ENCODE results near the gene FHIT. TPM values are rescaled to one million over a fixed set of nuclear protein-coding genes. Genes with fewer than 3 reads are reported as not detected.

Gene FHIT
- total RNA-seq, 1 experiment from 2014 or later: 9.8 TPM

DNA sequence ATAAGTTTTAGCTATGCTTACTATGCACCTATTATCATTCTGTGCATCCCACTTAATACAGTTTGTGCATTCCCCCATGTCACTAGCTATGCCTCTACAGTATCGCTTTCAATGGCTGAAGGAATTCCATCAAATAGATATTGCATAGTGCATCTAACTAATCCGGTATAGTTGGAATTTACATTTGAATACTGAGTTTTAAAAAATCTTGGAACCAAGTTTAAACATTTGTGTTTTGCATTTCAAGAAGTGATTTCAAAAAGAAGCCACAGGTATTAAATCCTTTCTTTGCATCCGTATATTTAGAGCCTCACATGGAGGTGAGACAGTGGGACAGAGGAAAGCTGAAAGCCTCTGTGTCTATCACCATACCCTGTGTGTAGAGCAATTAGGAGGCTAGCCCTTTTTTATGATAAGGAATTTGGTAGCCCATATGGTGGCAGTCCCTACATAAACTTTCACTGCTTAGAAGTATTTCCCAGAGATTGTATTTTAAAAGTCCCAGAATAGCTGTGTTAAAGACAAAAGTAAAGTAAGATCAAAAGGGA is 1241.2 kb downstream of the FHIT start:
- H3K9me2 ChIP-seq (ENCODE audit: insufficient read depth): no peaks in the 10 kb centered on the region
- no peaks in the 10 kb centered on the region for H3K79me2 ChIP-seq (ENCODE audit: low read depth)
- no peaks in the 10 kb centered on the region; the same call in 1 of the 2 replicates for H3K9me3 ChIP-seq (ENCODE audit: insufficient read depth, low read depth)
- H3K36me3 ChIP-seq (ENCODE audit: low read depth): no peaks in the 10 kb centered on the region
- intact Hi-C loops (cut with micrococcal nuclease; ENCODE audit: unreplicated experiment): no loop called here
- ChIA-PET CTCF (no interaction called here), POLR2A (ENCODE audit: unreplicated experiment) (no interaction called here)
- DNase-seq: no peak
- H3K4me2 ChIP-seq: no peak overlapping the region
- H3K4me1 ChIP-seq (replicated peaks; ENCODE audit: insufficient read depth): no peaks in the 10 kb centered on the region
- no peak overlapping the region for H3K4me3 ChIP-seq
- no TSS peak for BruUV-seq (replicated peaks)
- no peaks in the 10 kb centered on the region for H3F3A ChIP-seq (ENCODE audit: insufficient read depth, low read depth)
- TF ChIP-seq, protein P1, sequence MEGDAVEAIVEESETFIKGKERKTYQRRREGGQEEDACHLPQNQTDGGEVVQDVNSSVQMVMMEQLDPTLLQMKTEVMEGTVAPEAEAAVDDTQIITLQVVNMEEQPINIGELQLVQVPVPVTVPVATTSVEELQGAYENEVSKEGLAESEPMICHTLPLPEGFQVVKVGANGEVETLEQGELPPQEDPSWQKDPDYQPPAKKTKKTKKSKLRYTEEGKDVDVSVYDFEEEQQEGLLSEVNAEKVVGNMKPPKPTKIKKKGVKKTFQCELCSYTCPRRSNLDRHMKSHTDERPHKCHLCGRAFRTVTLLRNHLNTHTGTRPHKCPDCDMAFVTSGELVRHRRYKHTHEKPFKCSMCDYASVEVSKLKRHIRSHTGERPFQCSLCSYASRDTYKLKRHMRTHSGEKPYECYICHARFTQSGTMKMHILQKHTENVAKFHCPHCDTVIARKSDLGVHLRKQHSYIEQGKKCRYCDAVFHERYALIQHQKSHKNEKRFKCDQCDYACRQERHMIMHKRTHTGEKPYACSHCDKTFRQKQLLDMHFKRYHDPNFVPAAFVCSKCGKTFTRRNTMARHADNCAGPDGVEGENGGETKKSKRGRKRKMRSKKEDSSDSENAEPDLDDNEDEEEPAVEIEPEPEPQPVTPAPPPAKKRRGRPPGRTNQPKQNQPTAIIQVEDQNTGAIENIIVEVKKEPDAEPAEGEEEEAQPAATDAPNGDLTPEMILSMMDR (conservative IDR thresholded peaks at IDR 0.05): no peak
- TF ChIP-seq EZH2 (IDR thresholded peaks at IDR 0.05; ENCODE audit: low read depth): no peak
- no peaks in the 10 kb centered on the region for H4K20me1 ChIP-seq (ENCODE audit: insufficient read depth)
- H3K27me3 ChIP-seq (ENCODE audit: insufficient read depth, low read depth): no peaks in the 10 kb centered on the region
- H3K27ac ChIP-seq: no peak overlapping the region
- no peak overlapping the region for H2AFZ ChIP-seq

DNA sequence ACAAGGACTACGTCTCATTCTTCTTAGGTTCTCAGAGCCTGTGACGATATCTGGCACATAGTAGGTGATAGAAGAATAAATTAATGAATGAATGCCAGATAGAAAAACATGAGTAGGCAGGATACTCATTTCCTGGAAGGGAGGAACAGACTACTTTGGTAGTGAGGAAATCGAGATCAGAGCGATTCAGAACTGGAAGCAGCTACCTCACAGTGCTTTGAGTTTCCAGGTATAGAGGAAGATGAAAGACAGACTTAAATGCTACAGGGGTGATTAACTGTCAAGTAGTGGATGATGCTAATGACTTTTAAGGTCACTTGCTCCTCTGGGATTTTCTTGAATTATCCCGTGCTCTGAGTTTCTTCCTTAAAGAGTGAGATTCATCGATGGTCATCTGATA is 1249.9 kb downstream of the FHIT start:
- POLR2A ChIA-PET (ENCODE audit: unreplicated experiment): no interaction called here
- H3F3A ChIP-seq (ENCODE audit: insufficient read depth, low read depth): no peaks in the 10 kb centered on the region
- H4K20me1 ChIP-seq (ENCODE audit: insufficient read depth): no peaks in the 10 kb centered on the region
- H3K79me2 ChIP-seq (ENCODE audit: low read depth): no peaks in the 10 kb centered on the region
- H3K27me3 ChIP-seq (ENCODE audit: insufficient read depth, low read depth): no peaks in the 10 kb centered on the region
- no TSS peak for BruUV-seq (replicated peaks)
- TF ChIP-seq, protein P1 (conservative IDR thresholded peaks at IDR 0.05): no peak
- TF ChIP-seq EZH2 (IDR thresholded peaks at IDR 0.05; ENCODE audit: low read depth): no peak
- H3K4me2 ChIP-seq: no peak overlapping the region
- no peak overlapping the region for H3K27ac ChIP-seq
- no peaks in the 10 kb centered on the region for H3K9me3 ChIP-seq (ENCODE audit: insufficient read depth, low read depth)
- no peaks in the 10 kb centered on the region for H3K36me3 ChIP-seq (ENCODE audit: low read depth)
- no peak overlapping the region for H2AFZ ChIP-seq
- DNase-seq: no peak
- no peaks in the 10 kb centered on the region for H3K4me1 ChIP-seq (replicated peaks; ENCODE audit: insufficient read depth)
- no peaks in the 10 kb centered on the region; the same call in 1 of the 2 replicates for H3K9me2 ChIP-seq (ENCODE audit: insufficient read depth)
- intact Hi-C loops (cut with micrococcal nuclease; ENCODE audit: unreplicated experiment): no loop called here
- no peak overlapping the region for H3K4me3 ChIP-seq
- CTCF ChIA-PET: no interaction called here

DNA sequence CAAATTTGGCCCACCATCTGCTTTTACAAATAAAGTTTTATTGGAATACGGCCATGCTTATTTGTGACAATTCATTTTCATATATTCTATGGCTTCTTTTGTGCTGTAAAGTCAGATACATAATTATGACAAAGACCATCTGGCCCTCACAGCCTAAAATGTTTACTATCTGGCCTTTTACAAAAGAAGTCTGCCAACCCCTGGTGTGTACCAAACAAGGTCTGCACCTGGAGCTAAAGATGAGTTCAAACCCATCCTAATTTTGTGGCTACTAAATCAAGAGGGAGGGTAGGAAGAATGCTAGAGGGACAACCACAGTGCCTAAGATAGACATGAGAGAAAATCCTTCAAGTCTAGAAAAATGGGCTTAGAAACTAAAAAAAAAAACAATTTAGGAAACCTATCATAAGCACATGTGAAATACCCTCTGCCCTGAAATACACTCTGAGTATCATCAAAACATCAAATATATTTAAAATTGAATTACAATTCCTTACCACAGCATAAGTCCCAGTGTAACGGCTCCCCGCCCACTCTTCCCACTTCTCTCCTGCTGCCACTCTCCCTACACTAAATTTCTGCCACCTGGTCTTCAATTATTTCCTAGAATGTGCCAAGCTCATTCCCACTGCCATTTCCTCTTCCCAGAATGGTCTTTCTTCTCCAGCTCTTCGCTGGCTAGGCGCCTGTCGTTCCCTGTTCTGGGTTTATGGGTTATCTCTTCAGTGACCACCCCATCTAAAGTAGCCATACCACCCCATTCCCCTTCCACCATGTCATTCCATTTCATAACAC is 1250.7 kb downstream of the FHIT start:
- POLR2A ChIA-PET (ENCODE audit: unreplicated experiment): no interaction called here
- CTCF ChIA-PET: no interaction called here
- H2AFZ ChIP-seq: no peak overlapping the region
- intact Hi-C loops (cut with micrococcal nuclease; ENCODE audit: unreplicated experiment): no loop called here
- no TSS peak for BruUV-seq (replicated peaks)
- no peaks in the 10 kb centered on the region; the same call in 1 of the 2 replicates for H3K9me2 ChIP-seq (ENCODE audit: insufficient read depth)
- H3K4me1 ChIP-seq (replicated peaks; ENCODE audit: insufficient read depth): no peaks in the 10 kb centered on the region
- H4K20me1 ChIP-seq (ENCODE audit: insufficient read depth): no peaks in the 10 kb centered on the region
- H3K9me3 ChIP-seq (ENCODE audit: insufficient read depth, low read depth): no peaks in the 10 kb centered on the region
- no peak overlapping the region for H3K4me3 ChIP-seq
- H3K27me3 ChIP-seq (ENCODE audit: insufficient read depth, low read depth): no peaks in the 10 kb centered on the region
- no peak overlapping the region for H3K27ac ChIP-seq
- no peak for DNase-seq
- TF ChIP-seq EZH2 (IDR thresholded peaks at IDR 0.05; ENCODE audit: low read depth): no peak
- no peaks in the 10 kb centered on the region for H3K36me3 ChIP-seq (ENCODE audit: low read depth)
- no peaks in the 10 kb centered on the region for H3F3A ChIP-seq (ENCODE audit: insufficient read depth, low read depth)
- H3K79me2 ChIP-seq (ENCODE audit: low read depth): no peaks in the 10 kb centered on the region
- no peak overlapping the region for H3K4me2 ChIP-seq

All from PC-9 (cell line).